WTC11 (cell line): ENCODE data around the gene HHAT. TPM values are rescaled to one million over a fixed set of nuclear protein-coding genes. Genes with fewer than 3 reads are reported as not detected.

Experiments used
- ATAC-seq: fragments of 200-7000 bp; cut with Tn5 transposase; 2 replicates; pipeline ENCODE4 v1.10.0; 2021; ENCODE audit warnings: mild to moderate bottlenecking, moderate library complexity
- CTCF ChIA-PET: fragments of 300-600 bp; sonication (Branson Sonifier 250); formaldehyde crosslinking; loops from one replicate; lab custom pipeline; 2021; ENCODE audit warnings: antibody characterized with exemption; lab: Charles Lee
- POLR2A ChIA-PET: fragments of 350-600 bp; sonication (Branson Sonifier 250); formaldehyde crosslinking; loops from one replicate; lab custom pipeline; 2021; ENCODE audit warnings: antibody characterized with exemption; lab: Charles Lee
- DNase-seq: peaks from one replicate; pipeline ENCODE4 v3.0.0; 2021; ENCODE audit warnings: low spot score
- H3K27ac Mint-ChIP-seq: 2 replicates; pipeline ENCODE4 v1.8.0; 2021; ENCODE audit warnings: mixed read lengths
- H3K27me3 Mint-ChIP-seq: 2 replicates; pipeline ENCODE4 v1.8.0; 2021; ENCODE audit warnings: low read depth, mild to moderate bottlenecking, moderate library complexity, mixed read lengths
- H3K36me3 Mint-ChIP-seq: 2 replicates; pipeline ENCODE4 v1.8.0; 2021; ENCODE audit warnings: mixed read lengths
- H3K4me1 Mint-ChIP-seq: 2 replicates; pipeline ENCODE4 v1.8.0; 2022; ENCODE audit warnings: mixed read lengths
- H3K4me3 Mint-ChIP-seq: 2 replicates; pipeline ENCODE4 v1.8.0; 2021; ENCODE audit warnings: mild to moderate bottlenecking, moderate library complexity, mixed read lengths
- H3K9me3 Mint-ChIP-seq: 2 replicates; pipeline ENCODE4 v1.8.0; 2021; ENCODE audit warnings: mixed read lengths
- ATF1 ChIP-seq: sonication (generic); formaldehyde crosslinking; IDR thresholded peaks from 2 replicates; pipeline ENCODE4 v1.8.1; 2023; ENCODE audit warnings: mild to moderate bottlenecking, moderate library complexity, missing genetic modification reagents
- CREB1 ChIP-seq: sonication (generic); formaldehyde crosslinking; IDR thresholded peaks from 2 replicates; pipeline ENCODE4 v1.8.0; 2023; ENCODE audit warnings: mild to moderate bottlenecking, missing genetic modification reagents
- ETV6 ChIP-seq: sonication (generic); formaldehyde crosslinking; IDR thresholded peaks from 2 replicates; pipeline ENCODE4 v1.8.1; 2022; ENCODE audit warnings: mild to moderate bottlenecking, missing genetic modification reagents
- FOXK1 ChIP-seq: sonication (generic); formaldehyde crosslinking; IDR thresholded peaks from 2 replicates; pipeline ENCODE4 v1.8.0; 2022; ENCODE audit warnings: mild to moderate bottlenecking, moderate library complexity, missing genetic modification reagents
- GRHL2 ChIP-seq: fragments of 250-450 bp; sonication (Bioruptor Pico); IDR thresholded peaks from 2 replicates; pipeline ENCODE4 v1.8.0; 2022; ENCODE audit warnings: mild to moderate bottlenecking, moderate library complexity; ENCODE audit not compliant: insufficient replicate concordance, severe bottlenecking
- GTF2I ChIP-seq: fragments of 250-450 bp; sonication (Bioruptor Pico); conservative IDR thresholded peaks from 2 replicates; pipeline ENCODE4 v1.4.0; 2021; ENCODE audit warnings: mild to moderate bottlenecking
- NFATC4 ChIP-seq: fragments of 250-450 bp; sonication (Bioruptor Pico); IDR thresholded peaks from 2 replicates; pipeline ENCODE4 v1.9.0; 2021; ENCODE audit warnings: mild to moderate bottlenecking
- NFE2L1 ChIP-seq: sonication (generic); formaldehyde crosslinking; IDR thresholded peaks from 2 replicates; pipeline ENCODE4 v1.8.1; 2023; ENCODE audit warnings: missing genetic modification reagents
- NR1H2 ChIP-seq: sonication (generic); formaldehyde crosslinking; IDR thresholded peaks from 2 replicates; pipeline ENCODE4 v1.9.0; 2021; ENCODE audit warnings: mild to moderate bottlenecking, moderate library complexity, missing genetic modification reagents
- ZBTB21 ChIP-seq: sonication (generic); formaldehyde crosslinking; IDR thresholded peaks from 2 replicates; pipeline ENCODE4 v1.8.1; 2023; ENCODE audit warnings: mild to moderate bottlenecking, missing genetic modification reagents, borderline replicate concordance
- ZNF121 ChIP-seq: sonication (generic); formaldehyde crosslinking; IDR thresholded peaks from 2 replicates; pipeline ENCODE4 v1.8.0; 2023; ENCODE audit warnings: missing genetic modification reagents
- ZNF317 ChIP-seq: sonication (generic); formaldehyde crosslinking; IDR thresholded peaks from 2 replicates; pipeline ENCODE4 v1.8.1; 2023; ENCODE audit warnings: low read depth, mild to moderate bottlenecking, moderate library complexity, missing genetic modification reagents, borderline replicate concordance
- ZNF671 ChIP-seq: fragments of 250-450 bp; sonication (Bioruptor Pico); IDR thresholded peaks from 2 replicates; pipeline ENCODE4 v1.8.0; 2021; ENCODE audit warnings: mild to moderate bottlenecking
- total RNA-seq: library from RNA; stranded (reverse); gene quantifications from 3 replicates; pipeline ENCODE4 v1.2.3, GENCODE V29; 2021
- TF ChIP-seq, protein P1 (sequence below): sonication (generic); formaldehyde crosslinking; conservative IDR thresholded peaks from 2 replicates; pipeline ENCODE4 v1.8.1; 2022; ENCODE audit warnings: mild to moderate bottlenecking, missing genetic modification reagents
- TF ChIP-seq, protein P2 (sequence below): fragments of 250-450 bp; sonication (Bioruptor Pico); IDR thresholded peaks from 2 replicates; pipeline ENCODE4 v1.9.0; 2021; ENCODE audit warnings: mild to moderate bottlenecking
- TF ChIP-seq, protein P3 (sequence below): sonication (generic); formaldehyde crosslinking; IDR thresholded peaks from 2 replicates; pipeline ENCODE4 v1.8.0; 2022; ENCODE audit warnings: mild to moderate bottlenecking, missing genetic modification reagents
- TF ChIP-seq, protein P4 (sequence below): sonication (generic); formaldehyde crosslinking; IDR thresholded peaks from 2 replicates; pipeline ENCODE4 v1.8.1; 2023; ENCODE audit warnings: mild to moderate bottlenecking, moderate library complexity, missing genetic modification reagents
- TF ChIP-seq, protein P5 (sequence below): fragments of 250-450 bp; sonication (Bioruptor Pico); IDR thresholded peaks from 2 replicates; pipeline ENCODE4 v1.8.0; 2021; ENCODE audit warnings: mild to moderate bottlenecking
- TF ChIP-seq, protein P6 (sequence below): fragments of 250-450 bp; sonication (Bioruptor Pico); conservative IDR thresholded peaks from 2 replicates; pipeline ENCODE4 v1.9.0; 2021; ENCODE audit warnings: mild to moderate bottlenecking
- TF ChIP-seq, protein P7 (sequence below): sonication (generic); formaldehyde crosslinking; IDR thresholded peaks from 2 replicates; pipeline ENCODE4 v1.8.1; 2023; ENCODE audit warnings: mild to moderate bottlenecking, missing genetic modification reagents, moderate library complexity
- TF ChIP-seq, protein P8 (sequence below): sonication (generic); formaldehyde crosslinking; IDR thresholded peaks from 2 replicates; pipeline ENCODE4 v1.8.0; 2022; ENCODE audit warnings: mild to moderate bottlenecking, missing genetic modification reagents
- TF ChIP-seq, protein P9 (sequence below): fragments of 200-600 bp; IDR thresholded peaks from 2 replicates; pipeline ENCODE4 v1.8.0; 2022; ENCODE audit warnings: antibody characterized with exemption

HHAT gene
- total RNA-seq, 1 experiment from 2014 or later, result 0.39 TPM

DNA sequence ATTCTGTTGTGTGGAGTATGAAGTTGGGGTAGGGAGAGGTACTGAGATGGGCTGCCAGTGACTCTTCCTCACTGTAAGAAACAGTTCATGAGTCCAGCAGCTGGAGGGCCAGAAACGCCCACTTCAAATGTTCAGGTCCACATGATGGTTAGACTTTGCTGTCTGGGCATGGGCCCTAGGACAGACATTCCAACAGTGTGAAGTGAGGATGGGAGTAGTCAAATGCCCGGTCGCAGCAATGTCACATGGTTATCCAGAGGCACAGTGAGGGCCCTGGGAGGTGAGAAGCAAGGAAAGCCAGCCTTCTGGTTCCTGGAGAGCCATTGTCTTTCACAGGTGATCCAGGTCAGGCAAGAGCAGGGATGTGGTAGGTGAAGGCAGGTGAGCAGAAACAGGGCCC, 304.4 kb downstream of the HHAT start (continued):
- TF ChIP-seq, protein P1, sequence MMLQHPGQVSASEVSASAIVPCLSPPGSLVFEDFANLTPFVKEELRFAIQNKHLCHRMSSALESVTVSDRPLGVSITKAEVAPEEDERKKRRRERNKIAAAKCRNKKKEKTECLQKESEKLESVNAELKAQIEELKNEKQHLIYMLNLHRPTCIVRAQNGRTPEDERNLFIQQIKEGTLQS (CRISPR knock-in tag), result no peak
- TF ChIP-seq GTF2I (CRISPR knock-in tag) (no peak), NFE2L1 (CRISPR knock-in tag) (no peak), CREB1 (CRISPR knock-in tag) (no peak), ZBTB21 (CRISPR knock-in tag) (no peak)
- TF ChIP-seq, protein P2, sequence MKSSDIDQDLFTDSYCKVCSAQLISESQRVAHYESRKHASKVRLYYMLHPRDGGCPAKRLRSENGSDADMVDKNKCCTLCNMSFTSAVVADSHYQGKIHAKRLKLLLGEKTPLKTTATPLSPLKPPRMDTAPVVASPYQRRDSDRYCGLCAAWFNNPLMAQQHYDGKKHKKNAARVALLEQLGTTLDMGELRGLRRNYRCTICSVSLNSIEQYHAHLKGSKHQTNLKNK (CRISPR knock-in tag), result no peak
- TF ChIP-seq, protein P3, sequence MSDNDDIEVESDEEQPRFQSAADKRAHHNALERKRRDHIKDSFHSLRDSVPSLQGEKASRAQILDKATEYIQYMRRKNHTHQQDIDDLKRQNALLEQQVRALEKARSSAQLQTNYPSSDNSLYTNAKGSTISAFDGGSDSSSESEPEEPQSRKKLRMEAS (CRISPR knock-in tag), result no peak
- TF ChIP-seq, all 79 proteins: peak for 0

DNA sequence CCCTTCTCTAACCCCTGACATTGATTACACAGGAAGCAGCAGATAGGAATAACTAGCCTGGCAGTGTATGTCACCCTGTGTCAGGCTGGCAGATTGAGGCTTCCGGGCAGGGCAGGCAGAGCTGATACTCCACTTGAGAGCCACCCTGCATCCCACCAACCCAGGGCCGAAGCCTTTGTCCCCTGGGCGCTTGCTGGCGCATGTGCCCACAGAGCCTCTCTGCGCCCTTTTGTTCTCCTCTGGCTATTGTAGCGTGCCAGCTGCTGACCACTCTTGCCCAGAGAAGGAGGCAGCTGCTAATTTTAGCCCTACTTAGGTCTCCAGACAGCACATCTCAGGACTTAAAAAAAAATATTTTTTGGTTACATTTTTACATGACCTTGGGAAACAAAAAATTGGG, 304.9 kb downstream of the HHAT start:
- H3K9me3 Mint-ChIP-seq, result no peaks in the 10 kb centered on the region
- POLR2A ChIA-PET, result no interaction called here
- no peaks in the 10 kb centered on the region for H3K4me1 Mint-ChIP-seq
- DNase-seq, result no peak
- no peak overlapping the region for H3K27ac Mint-ChIP-seq
- no peaks in the 10 kb centered on the region for H3K36me3 Mint-ChIP-seq
- CTCF ChIA-PET, result no interaction called here
- H3K27me3 Mint-ChIP-seq, result no peaks in the 10 kb centered on the region
- no peak for ATAC-seq
- H3K4me3 Mint-ChIP-seq, result no peak overlapping the region
- TF ChIP-seq, protein P4, sequence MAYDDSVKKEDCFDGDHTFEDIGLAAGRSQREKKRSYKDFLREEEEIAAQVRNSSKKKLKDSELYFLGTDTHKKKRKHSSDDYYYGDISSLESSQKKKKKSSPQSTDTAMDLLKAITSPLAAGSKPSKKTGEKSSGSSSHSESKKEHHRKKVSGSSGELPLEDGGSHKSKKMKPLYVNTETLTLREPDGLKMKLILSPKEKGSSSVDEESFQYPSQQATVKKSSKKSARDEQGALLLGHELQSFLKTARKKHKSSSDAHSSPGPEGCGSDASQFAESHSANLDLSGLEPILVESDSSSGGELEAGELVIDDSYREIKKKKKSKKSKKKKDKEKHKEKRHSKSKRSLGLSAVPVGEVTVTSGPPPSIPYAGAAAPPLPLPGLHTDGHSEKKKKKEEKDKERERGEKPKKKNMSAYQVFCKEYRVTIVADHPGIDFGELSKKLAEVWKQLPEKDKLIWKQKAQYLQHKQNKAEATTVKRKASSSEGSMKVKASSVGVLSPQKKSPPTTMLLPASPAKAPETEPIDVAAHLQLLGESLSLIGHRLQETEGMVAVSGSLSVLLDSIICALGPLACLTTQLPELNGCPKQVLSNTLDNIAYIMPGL, result no peak
- no peak for TF ChIP-seq NFATC4 (CRISPR knock-in tag)
- no peak for TF ChIP-seq ZNF317
- TF ChIP-seq, protein P3 (CRISPR knock-in tag), result no peak
- no peak for TF ChIP-seq ETV6 (CRISPR knock-in tag)
- TF ChIP-seq ZNF671 (CRISPR knock-in tag), result no peak
- TF ChIP-seq FOXK1 (CRISPR knock-in tag), result no peak
- TF ChIP-seq, protein P5, sequence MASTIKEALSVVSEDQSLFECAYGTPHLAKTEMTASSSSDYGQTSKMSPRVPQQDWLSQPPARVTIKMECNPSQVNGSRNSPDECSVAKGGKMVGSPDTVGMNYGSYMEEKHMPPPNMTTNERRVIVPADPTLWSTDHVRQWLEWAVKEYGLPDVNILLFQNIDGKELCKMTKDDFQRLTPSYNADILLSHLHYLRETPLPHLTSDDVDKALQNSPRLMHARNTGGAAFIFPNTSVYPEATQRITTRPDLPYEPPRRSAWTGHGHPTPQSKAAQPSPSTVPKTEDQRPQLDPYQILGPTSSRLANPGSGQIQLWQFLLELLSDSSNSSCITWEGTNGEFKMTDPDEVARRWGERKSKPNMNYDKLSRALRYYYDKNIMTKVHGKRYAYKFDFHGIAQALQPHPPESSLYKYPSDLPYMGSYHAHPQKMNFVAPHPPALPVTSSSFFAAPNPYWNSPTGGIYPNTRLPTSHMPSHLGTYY (CRISPR knock-in tag), result no peak
- no peak for TF ChIP-seq ZNF121 (CRISPR knock-in tag)
- no peak for TF ChIP-seq NR1H2 (CRISPR knock-in tag)
- TF ChIP-seq ATF1, result no peak
- TF ChIP-seq, protein P6, sequence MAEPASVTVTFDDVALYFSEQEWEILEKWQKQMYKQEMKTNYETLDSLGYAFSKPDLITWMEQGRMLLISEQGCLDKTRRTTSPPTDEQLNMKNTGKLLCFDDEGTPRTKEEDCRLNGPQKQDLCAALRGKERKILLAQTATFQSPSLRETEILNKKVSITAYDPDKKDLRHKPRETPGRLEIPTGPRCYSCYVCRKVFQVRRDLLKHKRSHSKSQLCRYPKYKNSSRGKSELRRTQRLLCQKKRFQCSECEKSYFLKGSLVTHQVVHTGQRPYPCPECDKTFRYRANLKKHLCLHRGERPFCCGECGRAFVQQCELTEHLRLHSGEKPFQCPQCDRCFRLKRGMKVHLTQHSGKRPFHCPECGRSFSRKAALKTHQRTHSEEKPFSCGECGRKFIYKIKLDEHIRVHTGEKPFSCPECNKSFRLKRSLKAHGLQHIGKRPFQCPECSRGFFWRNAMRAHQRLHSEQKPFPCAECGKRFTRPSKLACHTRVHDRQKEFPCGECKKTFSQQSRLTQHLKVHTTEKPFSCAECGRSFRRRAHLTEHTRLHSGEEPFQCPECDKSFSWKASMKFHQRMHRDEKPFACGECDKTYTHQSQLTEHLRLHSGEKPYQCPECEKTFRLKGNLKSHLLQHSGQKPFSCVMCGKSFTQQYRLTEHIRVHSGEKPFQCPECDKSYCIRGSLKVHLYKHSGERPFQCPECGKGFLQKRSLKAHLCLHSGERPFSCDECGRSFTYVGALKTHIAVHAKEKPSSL, result no peak
- TF ChIP-seq, protein P7, sequence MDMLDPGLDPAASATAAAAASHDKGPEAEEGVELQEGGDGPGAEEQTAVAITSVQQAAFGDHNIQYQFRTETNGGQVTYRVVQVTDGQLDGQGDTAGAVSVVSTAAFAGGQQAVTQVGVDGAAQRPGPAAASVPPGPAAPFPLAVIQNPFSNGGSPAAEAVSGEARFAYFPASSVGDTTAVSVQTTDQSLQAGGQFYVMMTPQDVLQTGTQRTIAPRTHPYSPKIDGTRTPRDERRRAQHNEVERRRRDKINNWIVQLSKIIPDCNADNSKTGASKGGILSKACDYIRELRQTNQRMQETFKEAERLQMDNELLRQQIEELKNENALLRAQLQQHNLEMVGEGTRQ (CRISPR knock-in tag), result no peak
- TF ChIP-seq, protein P8, sequence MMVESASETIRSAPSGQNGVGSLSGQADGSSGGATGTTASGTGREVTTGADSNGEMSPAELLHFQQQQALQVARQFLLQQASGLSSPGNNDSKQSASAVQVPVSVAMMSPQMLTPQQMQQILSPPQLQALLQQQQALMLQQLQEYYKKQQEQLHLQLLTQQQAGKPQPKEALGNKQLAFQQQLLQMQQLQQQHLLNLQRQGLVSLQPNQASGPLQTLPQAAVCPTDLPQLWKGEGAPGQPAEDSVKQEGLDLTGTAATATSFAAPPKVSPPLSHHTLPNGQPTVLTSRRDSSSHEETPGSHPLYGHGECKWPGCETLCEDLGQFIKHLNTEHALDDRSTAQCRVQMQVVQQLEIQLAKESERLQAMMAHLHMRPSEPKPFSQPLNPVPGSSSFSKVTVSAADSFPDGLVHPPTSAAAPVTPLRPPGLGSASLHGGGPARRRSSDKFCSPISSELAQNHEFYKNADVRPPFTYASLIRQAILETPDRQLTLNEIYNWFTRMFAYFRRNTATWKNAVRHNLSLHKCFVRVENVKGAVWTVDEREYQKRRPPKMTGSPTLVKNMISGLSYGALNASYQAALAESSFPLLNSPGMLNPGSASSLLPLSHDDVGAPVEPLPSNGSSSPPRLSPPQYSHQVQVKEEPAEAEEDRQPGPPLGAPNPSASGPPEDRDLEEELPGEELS, result no peak
- TF ChIP-seq GRHL2, result no peak
- TF ChIP-seq, protein P9, sequence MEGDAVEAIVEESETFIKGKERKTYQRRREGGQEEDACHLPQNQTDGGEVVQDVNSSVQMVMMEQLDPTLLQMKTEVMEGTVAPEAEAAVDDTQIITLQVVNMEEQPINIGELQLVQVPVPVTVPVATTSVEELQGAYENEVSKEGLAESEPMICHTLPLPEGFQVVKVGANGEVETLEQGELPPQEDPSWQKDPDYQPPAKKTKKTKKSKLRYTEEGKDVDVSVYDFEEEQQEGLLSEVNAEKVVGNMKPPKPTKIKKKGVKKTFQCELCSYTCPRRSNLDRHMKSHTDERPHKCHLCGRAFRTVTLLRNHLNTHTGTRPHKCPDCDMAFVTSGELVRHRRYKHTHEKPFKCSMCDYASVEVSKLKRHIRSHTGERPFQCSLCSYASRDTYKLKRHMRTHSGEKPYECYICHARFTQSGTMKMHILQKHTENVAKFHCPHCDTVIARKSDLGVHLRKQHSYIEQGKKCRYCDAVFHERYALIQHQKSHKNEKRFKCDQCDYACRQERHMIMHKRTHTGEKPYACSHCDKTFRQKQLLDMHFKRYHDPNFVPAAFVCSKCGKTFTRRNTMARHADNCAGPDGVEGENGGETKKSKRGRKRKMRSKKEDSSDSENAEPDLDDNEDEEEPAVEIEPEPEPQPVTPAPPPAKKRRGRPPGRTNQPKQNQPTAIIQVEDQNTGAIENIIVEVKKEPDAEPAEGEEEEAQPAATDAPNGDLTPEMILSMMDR, result no peak
